ENCODE results near the gene PLEKHH2.

- TF ChIP-seq EZH2phosphoT487 (IDR thresholded peaks at IDR 0.05; ENCODE audit: insufficient read depth, low read depth) (no peak), EZH2 (IDR thresholded peaks at IDR 0.05; ENCODE audit: insufficient read depth, poor library complexity, severe bottlenecking) (no peak)
Observed at GRCh38 chr2:43592443-43592842, 44.6 kb upstream of the PLEKHH2 start.
